ENCODE measurements around the gene SRGAP1.
"Not testable (repeated sequence)": the region's sequence is repeated elsewhere in the genome, so short reads cannot be mapped to it uniquely, and the experiment has no call there.

GRCh38 chr12:64034056-64034455 lies 189.6 kb downstream of the SRGAP1 start:
- not testable (repeated sequence) for TF ChIP-seq POLR2A (IDR thresholded peaks at IDR 0.05; ENCODE audit: low read depth, low read length); TAF1 (IDR thresholded peaks at IDR 0.05; ENCODE audit: borderline replicate concordance, low read depth, low read length); POLR2AphosphoS5 (IDR thresholded peaks at IDR 0.05; ENCODE audit: low read depth, low read length)
